Endothelial cell of coronary artery (primary cell): ENCODE data around the gene CRACR2A. TPM values are rescaled to one million over a fixed set of nuclear protein-coding genes. Genes with fewer than 3 reads are reported as not detected.

Source experiments
- total RNA-seq: library from RNA; depleted of rRNA; stranded (reverse); fragments of >200 nt; gene quantifications from 2 replicates; pipeline ENCODE4 v1.2.3, GENCODE V29; 2014

CRACR2A gene, protein sequence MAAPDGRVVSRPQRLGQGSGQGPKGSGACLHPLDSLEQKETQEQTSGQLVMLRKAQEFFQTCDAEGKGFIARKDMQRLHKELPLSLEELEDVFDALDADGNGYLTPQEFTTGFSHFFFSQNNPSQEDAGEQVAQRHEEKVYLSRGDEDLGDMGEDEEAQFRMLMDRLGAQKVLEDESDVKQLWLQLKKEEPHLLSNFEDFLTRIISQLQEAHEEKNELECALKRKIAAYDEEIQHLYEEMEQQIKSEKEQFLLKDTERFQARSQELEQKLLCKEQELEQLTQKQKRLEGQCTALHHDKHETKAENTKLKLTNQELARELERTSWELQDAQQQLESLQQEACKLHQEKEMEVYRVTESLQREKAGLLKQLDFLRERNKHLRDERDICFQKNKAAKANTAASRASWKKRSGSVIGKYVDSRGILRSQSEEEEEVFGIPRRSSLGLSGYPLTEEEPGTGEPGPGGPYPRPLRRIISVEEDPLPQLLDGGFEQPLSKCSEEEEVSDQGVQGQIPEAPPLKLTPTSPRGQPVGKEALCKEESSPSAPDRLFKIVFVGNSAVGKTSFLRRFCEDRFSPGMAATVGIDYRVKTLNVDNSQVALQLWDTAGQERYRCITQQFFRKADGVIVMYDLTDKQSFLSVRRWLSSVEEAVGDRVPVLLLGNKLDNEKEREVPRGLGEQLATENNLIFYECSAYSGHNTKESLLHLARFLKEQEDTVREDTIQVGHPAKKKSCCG
- total RNA-seq = 7.7 and 7.8 TPM in 2 replicates

DNA sequence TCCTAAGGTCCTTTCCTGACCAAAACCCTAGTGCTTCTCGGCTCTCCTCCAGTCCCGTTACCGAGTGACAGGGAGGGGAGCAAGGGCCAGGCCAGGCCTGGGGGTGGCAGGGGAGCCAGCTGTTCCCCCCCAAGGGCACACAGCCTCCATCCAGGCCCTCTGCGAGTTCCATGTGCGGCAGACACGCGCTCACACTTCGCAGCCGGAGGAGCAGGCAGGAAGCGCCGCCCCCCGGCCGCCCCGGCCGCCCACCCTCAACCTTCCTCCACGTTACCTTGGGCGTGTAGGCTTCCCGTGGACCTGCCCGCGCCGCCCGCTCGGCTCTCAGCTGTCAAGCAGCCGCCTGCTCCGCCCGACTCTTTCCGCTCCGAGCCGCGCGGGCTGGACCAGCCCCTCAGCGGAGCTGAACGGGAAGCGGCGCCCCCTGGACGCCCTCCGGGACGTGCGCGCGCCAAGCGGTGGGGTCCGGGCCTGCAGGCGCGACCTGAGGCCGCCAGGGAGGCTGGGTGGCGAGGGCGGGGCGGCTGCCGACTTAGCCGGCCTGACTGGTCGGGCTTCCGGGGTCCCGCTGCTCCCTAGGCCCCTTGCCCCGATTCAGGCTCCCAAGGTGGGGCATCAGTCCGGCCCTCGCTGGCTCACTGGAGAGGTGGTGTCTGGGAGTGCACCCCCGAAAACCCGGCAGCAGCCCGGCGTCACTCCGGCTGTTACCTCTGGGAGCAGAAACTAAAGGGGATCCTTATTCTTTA lies at the start of gene CRACR2A:
TSS of gene CRACR2A (minus strand) at position 369 of the 746 bp plus-strand sequence. CDS start 56,110 bp downstream, outside the sequence.

Other genes starting within 250 kb of the CRACR2A start
- 2.2 and 2.5 TPM in 2 replicates for gene PARP11, start 120.3 kb upstream of the CRACR2A start, total RNA-seq